ENCODE results near the gene SLC48A1.

- no peak for TF ChIP-seq POLR2A (IDR thresholded peaks at IDR 0.05; ENCODE audit: borderline replicate concordance, extremely low read depth, insufficient read depth, insufficient read length)
- TF ChIP-seq, protein P1, sequence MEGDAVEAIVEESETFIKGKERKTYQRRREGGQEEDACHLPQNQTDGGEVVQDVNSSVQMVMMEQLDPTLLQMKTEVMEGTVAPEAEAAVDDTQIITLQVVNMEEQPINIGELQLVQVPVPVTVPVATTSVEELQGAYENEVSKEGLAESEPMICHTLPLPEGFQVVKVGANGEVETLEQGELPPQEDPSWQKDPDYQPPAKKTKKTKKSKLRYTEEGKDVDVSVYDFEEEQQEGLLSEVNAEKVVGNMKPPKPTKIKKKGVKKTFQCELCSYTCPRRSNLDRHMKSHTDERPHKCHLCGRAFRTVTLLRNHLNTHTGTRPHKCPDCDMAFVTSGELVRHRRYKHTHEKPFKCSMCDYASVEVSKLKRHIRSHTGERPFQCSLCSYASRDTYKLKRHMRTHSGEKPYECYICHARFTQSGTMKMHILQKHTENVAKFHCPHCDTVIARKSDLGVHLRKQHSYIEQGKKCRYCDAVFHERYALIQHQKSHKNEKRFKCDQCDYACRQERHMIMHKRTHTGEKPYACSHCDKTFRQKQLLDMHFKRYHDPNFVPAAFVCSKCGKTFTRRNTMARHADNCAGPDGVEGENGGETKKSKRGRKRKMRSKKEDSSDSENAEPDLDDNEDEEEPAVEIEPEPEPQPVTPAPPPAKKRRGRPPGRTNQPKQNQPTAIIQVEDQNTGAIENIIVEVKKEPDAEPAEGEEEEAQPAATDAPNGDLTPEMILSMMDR (IDR thresholded peaks at IDR 0.05 in 2 of 3, conservative IDR thresholded peaks at IDR 0.05 in 1 of 3; ENCODE audit: borderline replicate concordance in 1 of 3, insufficient read depth in 1 of 3, low read depth in 2 of 3, low read length in 2 of 3) = no peak
- no peak for TF ChIP-seq EZH2 (IDR thresholded peaks at IDR 0.05)
Observed at GRCh38 chr12:47737936-47738594, 35.0 kb upstream of the SLC48A1 start.
